ENCODE measurements around the gene GCK. TPM values are rescaled to one million over a fixed set of nuclear protein-coding genes. Genes with fewer than 3 reads are reported as not detected.
"Not testable (repeated sequence)": the region's sequence is repeated elsewhere in the genome, so short reads cannot be mapped to it uniquely, and the experiment has no call there.

GCK gene
- total RNA-seq, 2 experiments from 2014 or later, result 1.1 to 1.3 TPM

DNA sequence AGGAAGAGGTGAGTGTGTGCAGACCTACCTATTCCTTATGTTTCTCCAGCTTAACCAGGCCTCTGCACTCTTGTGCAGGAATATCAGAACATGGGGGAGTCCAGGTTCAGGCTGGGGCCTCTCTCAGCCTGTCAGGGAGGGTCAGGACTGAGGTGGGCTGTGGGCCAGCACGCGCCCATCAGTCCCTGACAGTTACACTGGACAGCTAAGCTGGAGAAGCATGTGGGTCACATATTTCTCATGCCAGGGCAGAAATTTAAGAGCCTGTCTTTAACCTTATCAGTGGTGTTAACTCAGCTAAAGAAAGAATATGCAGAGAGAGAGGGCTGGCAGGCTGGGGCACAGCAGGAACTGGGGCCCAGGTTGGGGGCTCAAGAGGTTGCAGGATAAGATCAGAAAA lies 57.2 kb downstream of the GCK start:
- ChIA-PET CTCF (interaction anchor here (1.3 kb wide), 1 partner anchor 69 kb away, joined by 4 read pairs; the partner anchor contains the start of gene YKT6), POLR2A (no interaction called here)
- intact Hi-C loops (cut with micrococcal nuclease), result no loop called here
- Mint-ChIP-seq H3K9me3 (no peaks in the 10 kb centered on the region), H3K27me3 (no peaks in the 10 kb centered on the region), H3K4me1 (ENCODE audit: low read depth) (no peaks in the 10 kb centered on the region), H3K36me3 (no peaks in the 10 kb centered on the region), H3K4me3 (no peak overlapping the region), H3K27ac (no peak overlapping the region)
- no peak for DNase-seq

DNA sequence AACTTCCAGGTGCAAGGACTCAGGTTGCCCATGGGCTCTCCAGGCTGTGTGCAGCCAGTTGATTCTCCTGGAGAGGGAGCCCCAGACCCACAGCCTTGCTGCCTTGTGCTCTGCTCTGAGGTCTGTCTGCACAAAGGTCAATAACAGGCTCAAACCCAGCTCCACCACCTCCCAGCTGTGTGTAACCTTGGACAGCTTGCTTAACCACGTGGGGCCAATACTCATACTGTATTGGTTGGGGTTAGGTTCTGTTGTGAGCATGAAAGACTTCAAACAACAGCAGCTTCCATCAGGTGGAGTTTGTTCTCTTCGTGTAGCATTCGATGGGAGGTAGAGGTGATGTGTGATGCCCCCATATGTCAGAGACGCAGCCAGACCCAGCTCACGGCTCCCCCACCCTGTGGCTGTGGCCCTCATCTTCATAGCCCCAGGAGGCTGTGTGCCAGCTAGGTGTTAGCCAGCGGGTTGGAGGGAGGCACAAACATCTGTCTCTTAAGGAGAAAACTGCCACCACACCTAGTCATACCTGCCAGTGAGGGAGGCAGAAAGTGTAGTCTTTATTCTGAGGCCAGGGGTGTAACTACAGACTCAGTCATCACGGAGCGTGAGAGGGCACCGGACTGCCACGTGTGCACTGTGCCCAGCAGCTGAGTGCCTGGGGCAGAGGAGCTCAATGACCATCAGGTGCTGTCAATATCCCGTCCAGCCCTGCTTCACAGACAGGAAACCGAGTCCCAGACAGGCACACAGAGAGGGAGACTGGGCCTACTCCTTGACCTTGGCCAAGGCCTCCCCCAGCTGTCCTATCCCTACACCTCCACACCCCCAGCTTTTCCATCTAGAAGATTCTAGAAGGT lies 57.8 kb downstream of the GCK start:
- no peak overlapping the region for H3K4me3 Mint-ChIP-seq
- CTCF ChIA-PET, result interaction anchor here (1.2 to 1.3 kb wide), 2 partner anchors 70 to 109 kb away, joined by 3 to 4 read pairs; partner anchors contain the start of gene YKT6
- H3K27me3 Mint-ChIP-seq, result no peaks in the 10 kb centered on the region
- no peaks in the 10 kb centered on the region for H3K36me3 Mint-ChIP-seq
- intact Hi-C loops (cut with micrococcal nuclease), result no loop called here
- no peaks in the 10 kb centered on the region for H3K9me3 Mint-ChIP-seq
- no peak for DNase-seq
- H3K27ac Mint-ChIP-seq, result no peak overlapping the region
- no peaks in the 10 kb centered on the region for H3K4me1 Mint-ChIP-seq (ENCODE audit: low read depth)
- POLR2A ChIA-PET, result no interaction called here

DNA sequence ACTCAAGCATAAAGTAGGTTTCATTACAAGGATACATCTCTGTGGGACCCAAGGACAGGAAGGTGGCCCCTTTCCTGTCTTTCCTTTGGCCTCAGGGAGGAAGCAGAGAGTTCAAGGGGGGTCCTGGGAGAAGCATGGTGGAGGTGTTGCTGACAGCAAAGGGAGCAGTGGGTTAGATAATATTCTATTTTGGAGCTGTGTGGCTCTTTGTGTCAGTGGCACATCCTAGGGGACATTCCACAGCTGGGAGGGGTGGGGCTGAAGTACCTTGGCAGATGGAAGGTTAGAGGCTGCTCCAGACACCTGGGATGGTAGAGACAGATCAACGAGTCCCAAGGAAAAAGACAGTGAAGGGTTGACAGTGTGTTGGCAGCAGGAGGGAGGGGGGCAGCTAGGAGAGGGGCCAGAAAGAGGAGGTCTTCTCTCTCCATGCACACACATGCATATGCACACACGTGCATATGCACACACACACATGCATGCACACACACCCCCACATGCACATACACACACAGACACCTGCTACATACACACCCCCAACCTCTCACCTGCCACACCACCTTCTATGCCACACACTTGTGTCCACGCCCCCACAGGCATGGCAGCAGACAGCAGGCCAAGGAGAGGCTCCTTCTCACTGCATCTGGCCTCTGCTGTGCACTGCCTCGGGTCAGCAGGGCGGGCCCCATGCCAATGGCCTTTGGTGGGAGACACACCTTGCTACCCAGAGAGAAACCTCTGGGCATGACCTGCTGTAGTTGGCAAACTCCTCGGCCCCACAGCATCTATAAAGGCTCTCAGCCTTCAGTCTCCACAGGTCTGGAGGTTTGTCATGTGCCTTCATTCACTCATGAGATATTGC lies 60.3 kb downstream of the GCK start:
- no peaks in the 10 kb centered on the region for H3K27me3 Mint-ChIP-seq
- no peaks in the 10 kb centered on the region for H3K36me3 Mint-ChIP-seq
- POLR2A ChIA-PET, result no interaction called here
- H3K4me3 Mint-ChIP-seq, result no peak overlapping the region
- H3K4me1 Mint-ChIP-seq (ENCODE audit: low read depth), result no peaks in the 10 kb centered on the region
- no peak for DNase-seq
- intact Hi-C loops (cut with micrococcal nuclease), result no loop called here
- no peaks in the 10 kb centered on the region for H3K9me3 Mint-ChIP-seq
- CTCF ChIA-PET, result no interaction called here
- no peak overlapping the region for H3K27ac Mint-ChIP-seq

DNA sequence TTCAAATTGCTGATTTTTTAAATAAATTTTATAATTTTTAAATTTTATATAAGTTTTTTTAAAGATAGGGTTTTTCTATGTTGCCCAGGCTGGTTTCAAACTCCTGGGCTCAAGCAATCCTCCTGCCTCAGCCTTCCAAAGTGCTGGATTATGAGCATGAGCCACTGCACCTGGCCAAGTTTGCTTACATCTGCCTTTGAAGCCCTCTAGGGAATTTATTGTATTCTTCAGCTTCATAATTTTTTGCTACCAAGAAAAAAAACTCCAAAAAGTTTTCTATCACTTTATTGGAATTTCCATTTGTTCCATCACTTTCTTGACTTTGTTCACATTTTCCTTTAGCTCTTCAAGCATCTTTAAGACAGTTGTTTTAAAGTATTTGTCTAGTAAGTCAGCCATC lies 62.1 kb downstream of the GCK start:
- DNase-seq, result no peak
- intact Hi-C loops (cut with micrococcal nuclease), result no loop called here
- H3K36me3 Mint-ChIP-seq, result peaks cover 3% of the 10 kb centered on the region
- H3K9me3 Mint-ChIP-seq, result no peaks in the 10 kb centered on the region
- H3K4me1 Mint-ChIP-seq (ENCODE audit: low read depth), result peaks cover 6% of the 10 kb centered on the region
- POLR2A ChIA-PET, result no interaction called here
- CTCF ChIA-PET, result no interaction called here
- H3K27me3 Mint-ChIP-seq, result no peaks in the 10 kb centered on the region
- no peak overlapping the region for H3K4me3 Mint-ChIP-seq
- no peak overlapping the region for H3K27ac Mint-ChIP-seq

DNA sequence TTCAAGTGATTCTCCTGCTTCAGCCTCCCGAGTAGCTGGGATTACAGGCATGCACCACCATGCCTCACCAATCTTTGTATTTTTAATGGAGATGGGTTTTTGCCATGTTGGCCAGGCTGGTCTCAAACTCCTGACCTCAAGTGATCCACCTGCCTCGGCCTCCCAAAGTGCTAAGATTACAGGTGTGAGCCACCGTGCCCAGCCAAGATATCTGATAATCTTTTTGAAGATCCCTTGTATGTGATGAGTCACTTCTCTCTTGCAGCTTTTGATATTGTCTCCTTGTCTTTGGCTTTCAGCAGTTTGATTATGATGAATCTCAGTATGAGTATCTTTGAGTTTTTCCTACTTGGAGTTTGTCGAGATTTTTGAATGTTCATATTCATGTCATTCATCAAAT lies 62.7 kb downstream of the GCK start:
- H3K27ac Mint-ChIP-seq; H3K4me3 Mint-ChIP-seq; H3K27me3 Mint-ChIP-seq; H3K36me3 Mint-ChIP-seq; POLR2A ChIA-PET; intact Hi-C loops (cut with micrococcal nuclease); DNase-seq; H3K9me3 Mint-ChIP-seq: not testable (repeated sequence)
- CTCF ChIA-PET, result interaction anchor here (1.3 kb wide), 1 partner anchor 107 kb away, joined by 4 read pairs; no protein-coding TSS in a partner anchor
- H3K4me1 Mint-ChIP-seq (ENCODE audit: low read depth), result peaks cover 11% of the 10 kb centered on the region

DNA sequence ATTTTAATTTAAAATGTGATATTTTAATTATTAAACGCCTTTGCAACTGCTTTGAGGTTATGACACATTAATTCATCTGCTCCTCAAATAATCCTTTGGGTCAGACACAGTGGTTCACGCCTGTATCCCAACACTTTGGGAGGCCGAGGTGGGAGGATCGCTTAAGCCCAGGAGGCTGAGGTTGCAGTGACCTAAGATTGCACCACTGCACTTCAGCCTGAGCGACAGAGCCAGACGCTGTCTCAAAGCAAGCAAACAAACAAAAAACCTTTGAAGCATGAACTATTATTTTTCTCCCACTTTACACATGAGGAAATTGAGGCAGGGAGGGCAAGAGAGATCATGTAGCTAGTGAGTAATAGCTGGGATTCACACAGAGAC lies 64.4 kb downstream of the GCK start:
- intact Hi-C loops (cut with micrococcal nuclease), result no loop called here
- POLR2A ChIA-PET, result no interaction called here
- peaks cover 18% of the 10 kb centered on the region for H3K36me3 Mint-ChIP-seq
- no peaks in the 10 kb centered on the region for H3K9me3 Mint-ChIP-seq
- H3K27me3 Mint-ChIP-seq, result no peaks in the 10 kb centered on the region
- H3K4me1 Mint-ChIP-seq (ENCODE audit: low read depth), result peaks cover 29% of the 10 kb centered on the region
- DNase-seq, result no peak
- CTCF ChIA-PET, result no interaction called here
- no peak overlapping the region for H3K27ac Mint-ChIP-seq
- peak overlapping the region; percentile 46 for H3K4me3 Mint-ChIP-seq

DNA sequence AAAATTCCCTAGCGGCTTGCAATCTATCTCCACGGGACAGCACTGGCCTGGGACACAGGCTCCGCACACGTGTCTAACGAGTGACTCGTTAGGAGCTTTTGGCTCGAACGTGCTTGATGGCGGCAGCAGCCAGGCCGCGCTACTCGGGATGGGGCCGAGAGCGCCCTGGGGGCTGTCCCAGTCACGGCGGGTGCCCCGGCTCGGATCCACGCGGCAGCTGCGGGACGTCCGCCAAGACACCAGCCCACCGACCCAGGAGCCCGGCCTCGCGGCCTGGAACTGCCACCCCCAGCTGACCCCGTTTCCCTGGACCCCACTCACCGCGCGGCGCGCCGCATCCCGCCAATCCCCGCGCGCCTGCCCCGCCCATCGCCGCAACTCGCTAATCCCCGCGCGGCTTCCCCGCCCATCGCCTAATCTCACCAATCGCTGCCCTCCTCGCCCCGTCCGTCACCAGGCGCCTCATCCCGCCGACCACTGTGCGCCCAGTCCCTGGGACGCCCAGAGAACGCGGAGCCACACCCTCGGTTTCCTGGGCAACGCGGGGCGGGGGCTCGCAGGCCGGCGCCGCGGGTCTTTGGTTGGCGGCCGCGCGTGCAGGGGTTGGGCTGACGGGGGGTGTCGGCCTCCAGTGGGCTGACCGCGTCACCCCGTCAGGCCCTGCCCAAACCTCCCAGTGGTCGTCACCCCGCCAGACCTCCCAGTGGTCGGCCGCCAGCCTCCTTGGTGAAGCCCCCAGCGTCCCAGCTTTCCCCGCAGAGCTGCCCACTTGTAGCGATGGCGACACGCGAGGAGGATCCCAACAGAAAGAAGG lies 65.8 kb downstream of the GCK start, which contains the start of gene POLD2:
TSS of gene POLD2 (minus strand) at position 359 of the 814 bp plus-strand sequence. CDS start 1,495 bp downstream, outside the sequence.
- DNase-seq, result peak; percentile 99
- Mint-ChIP-seq H3K9me3 (no peaks in the 10 kb centered on the region), H3K36me3 (peaks cover 21% of the 10 kb centered on the region), H3K4me1 (ENCODE audit: low read depth) (peaks cover 36% of the 10 kb centered on the region), H3K27me3 (no peaks in the 10 kb centered on the region), H3K4me3 (peak within 1 kb of the TSS; percentile 78), H3K27ac (peak within 1 kb of the TSS; percentile 59)
- ChIA-PET POLR2A (interaction anchor here (0.6 to 1.5 kb wide), 2 partner anchors 12 to 45 kb away, joined by 3 to 4 read pairs; no protein-coding TSS in a partner anchor), CTCF (interaction anchor here (0.6 to 1.6 kb wide), 5 partner anchors 38 to 442 kb away, joined by 3 to 6 read pairs (median 3); partner anchors contain the start of gene YKT6)
- intact Hi-C loops (cut with micrococcal nuclease), result loop anchor here (1.0 kb wide), 2 partner anchors 41 to 77 kb away; partner anchors contain the start of genes POLM and YKT6

DNA sequence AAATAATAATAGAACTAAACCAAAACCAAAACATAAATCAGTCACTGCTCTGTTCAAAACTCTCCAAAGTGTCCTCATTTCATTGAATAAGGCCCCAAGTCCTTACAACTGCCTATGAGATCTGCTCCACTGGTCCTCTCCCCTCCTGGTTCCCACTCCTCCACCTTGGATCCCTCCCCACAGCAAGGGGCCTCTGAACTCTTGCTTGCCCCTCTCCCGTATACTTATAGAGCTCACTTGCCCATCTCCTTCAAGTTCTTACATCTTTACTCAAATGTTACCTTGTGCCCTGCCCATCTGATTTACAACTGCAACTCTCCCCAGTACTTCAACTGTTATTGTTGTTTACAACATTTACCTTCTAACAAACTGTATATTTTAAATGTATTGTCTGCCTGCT lies 66.7 kb downstream of the GCK start:
- peaks cover 27% of the 10 kb centered on the region for H3K36me3 Mint-ChIP-seq
- no peaks in the 10 kb centered on the region for H3K27me3 Mint-ChIP-seq

DNA sequence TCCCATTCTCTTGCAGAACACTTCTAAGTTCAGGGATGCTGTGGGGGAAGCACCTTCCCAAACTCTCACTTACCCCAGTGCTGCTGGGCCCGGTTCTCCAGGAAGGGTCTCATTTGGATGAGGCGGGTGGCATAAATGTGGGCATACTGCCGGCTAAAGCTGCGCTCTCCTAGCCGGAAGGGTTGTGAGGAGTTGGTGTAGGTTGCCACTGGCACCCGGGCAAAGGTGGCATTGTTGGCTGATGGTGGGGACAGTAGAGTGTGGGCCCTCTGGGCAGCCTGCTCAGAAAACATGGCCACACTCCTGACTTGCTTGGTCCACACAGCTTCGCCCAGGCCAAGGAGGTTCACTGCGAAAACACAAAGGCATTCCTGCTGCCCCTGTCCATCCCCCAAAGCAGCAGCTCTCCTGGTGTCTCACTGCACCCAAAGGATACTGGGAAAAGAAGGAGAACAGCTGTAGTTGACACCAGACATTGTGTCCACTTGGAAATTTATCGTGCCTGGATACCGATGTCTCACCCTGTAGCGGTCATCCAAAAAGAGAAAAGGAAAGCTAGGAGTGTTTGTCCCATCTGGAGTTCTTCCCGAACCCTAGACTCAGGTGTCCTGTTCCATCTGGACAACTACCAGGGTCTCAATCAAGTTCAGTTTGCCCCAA lies 67.3 kb downstream of the GCK start:
- no peak for DNase-seq
- Mint-ChIP-seq H3K9me3 (no peaks in the 10 kb centered on the region), H3K4me1 (ENCODE audit: low read depth) (peaks cover 36% of the 10 kb centered on the region), H3K27ac (no peak overlapping the region), H3K27me3 (no peaks in the 10 kb centered on the region), H3K4me3 (peak overlapping the region; percentile 78), H3K36me3 (peaks cover 29% of the 10 kb centered on the region)
- ChIA-PET CTCF (interaction anchor here (1.5 to 1.6 kb wide), 2 partner anchors 36 to 41 kb away, joined by 3 to 6 read pairs; no protein-coding TSS in a partner anchor), POLR2A (no interaction called here)
- intact Hi-C loops (cut with micrococcal nuclease), result no loop called here

More for the DNA sequence above, 66.7 kb downstream of the GCK start:
- Mint-ChIP-seq H3K27ac (peak overlapping the region; percentile 19), H3K9me3 (no peaks in the 10 kb centered on the region), H3K4me1 (ENCODE audit: low read depth) (peaks cover 36% of the 10 kb centered on the region), H3K4me3 (peak overlapping the region; percentile 78)
- intact Hi-C loops (cut with micrococcal nuclease), result no loop called here
- CTCF ChIA-PET, result interaction anchor here (1.1 to 1.6 kb wide), 3 partner anchors 37 to 443 kb away, joined by 3 to 6 read pairs (median 3); no protein-coding TSS in a partner anchor
- DNase-seq, result no peak
- POLR2A ChIA-PET, result interaction anchor here (1.5 kb wide), 1 partner anchor 11 kb away, joined by 3 read pairs; no protein-coding TSS in a partner anchor

DNA sequence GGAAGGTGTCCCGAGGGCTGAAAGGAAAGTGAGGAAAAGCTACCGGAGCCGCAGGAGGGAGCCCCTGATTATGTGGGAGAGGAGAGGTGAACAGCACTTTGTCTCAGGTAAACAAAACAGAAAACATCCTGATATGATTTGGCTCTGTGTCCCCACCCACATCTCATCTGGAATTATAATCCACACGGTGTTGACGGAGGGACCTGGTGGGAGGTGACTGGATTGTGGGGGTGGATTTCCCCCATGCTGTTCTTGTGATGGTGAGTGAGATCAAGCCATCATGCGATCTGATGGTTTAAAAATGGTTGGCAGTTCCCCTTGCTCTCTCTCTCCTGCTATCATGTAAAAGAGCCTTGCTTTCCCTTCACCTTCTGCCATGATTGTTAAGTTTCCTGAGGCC lies 68.8 kb downstream of the GCK start:
- POLR2A ChIA-PET, result interaction anchor here (0.7 kb wide), 1 partner anchor 10 kb away, joined by 3 read pairs; no protein-coding TSS in a partner anchor
- H3K4me3 Mint-ChIP-seq, result no peak overlapping the region

DNA sequence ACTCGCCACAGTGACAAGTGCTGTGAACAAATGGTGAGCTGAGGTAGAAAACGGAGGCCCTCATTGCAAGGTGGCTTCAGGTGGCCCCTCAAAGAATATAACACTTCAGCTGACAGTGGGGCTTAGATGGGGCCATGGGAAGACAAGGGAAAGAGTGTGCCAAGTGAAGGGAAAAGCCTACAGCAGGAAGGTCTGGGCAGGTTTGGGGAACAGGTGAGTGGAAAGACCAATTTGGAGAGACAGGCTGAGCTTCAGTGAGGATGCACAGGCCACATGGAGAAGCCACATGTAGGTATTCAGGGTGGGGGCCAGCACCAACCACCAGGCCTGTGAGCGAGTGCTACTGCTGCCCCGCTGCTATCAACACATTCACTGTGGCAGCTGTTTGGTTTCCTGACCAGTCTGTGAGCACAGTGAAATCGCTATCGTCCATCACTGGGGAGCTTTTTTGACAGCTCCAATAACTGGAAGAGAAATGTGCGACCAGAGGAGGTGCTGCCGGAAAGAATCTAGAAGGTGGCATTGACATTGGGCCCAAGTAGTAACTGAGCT lies 69.3 kb downstream of the GCK start:
- Mint-ChIP-seq H3K36me3 (peaks cover 29% of the 10 kb centered on the region), H3K27ac (no peak overlapping the region), H3K4me3 (peak overlapping the region; percentile 6), H3K27me3 (no peaks in the 10 kb centered on the region), H3K9me3 (no peaks in the 10 kb centered on the region), H3K4me1 (ENCODE audit: low read depth) (peaks cover 36% of the 10 kb centered on the region)
- intact Hi-C loops (cut with micrococcal nuclease), result no loop called here
- ChIA-PET CTCF (no interaction called here), POLR2A (interaction anchor here (0.7 kb wide), 1 partner anchor 10 kb away, joined by 3 read pairs; no protein-coding TSS in a partner anchor)
- DNase-seq, result no peak

More for the DNA sequence above, 68.8 kb downstream of the GCK start:
- Mint-ChIP-seq H3K27me3 (no peaks in the 10 kb centered on the region), H3K4me1 (ENCODE audit: low read depth) (peaks cover 36% of the 10 kb centered on the region), H3K9me3 (no peaks in the 10 kb centered on the region), H3K27ac (no peak overlapping the region), H3K36me3 (peaks cover 29% of the 10 kb centered on the region)
- DNase-seq, result no peak
- CTCF ChIA-PET, result no interaction called here
- intact Hi-C loops (cut with micrococcal nuclease), result no loop called here

Data from activated CD4-positive, alpha-beta memory T cell treated with anti-CD3 and anti-CD28 coated beads for 36 hours (primary cell).